Stimulated activated CD8-positive, alpha-beta memory T cell treated with anti-CD3 and anti-CD28 coated beads, Interleukin-4, amount 100 ng/mL, for 48 hours (primary cell): ENCODE data around the gene B4GALNT2.
A peak's percentile ranks its signal among the peaks of the same experiment; 100 is the strongest.
"Not testable (repeated sequence)": the region's sequence is repeated elsewhere in the genome, so short reads cannot be mapped to it uniquely, and the experiment has no call there.

Source experiments
- DNase-seq: peaks from one replicate; pipeline ENCODE4 v3.0.0-alpha.2; 2020

The B4GALNT2 gene

DNA sequence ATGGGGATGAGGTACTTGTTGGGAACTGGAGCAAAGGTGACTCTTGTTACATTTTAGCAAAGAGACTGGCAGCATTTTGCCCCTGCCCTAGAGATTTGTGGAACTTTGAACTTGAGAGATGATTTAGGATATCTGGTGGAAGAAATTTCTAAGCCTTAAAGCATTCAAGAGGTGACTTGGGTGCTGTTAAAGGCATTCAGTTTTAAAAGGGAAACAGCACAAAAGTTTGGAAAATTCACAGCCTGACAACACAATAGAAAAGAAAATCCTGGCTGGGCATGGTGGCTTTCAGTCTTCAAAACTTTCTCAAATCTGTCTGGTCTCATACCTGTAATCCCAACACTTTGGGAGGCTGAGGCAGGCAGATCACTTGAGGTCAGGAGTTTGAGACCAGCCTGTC lies 52.0 kb downstream of the B4GALNT2 start:
- not testable (repeated sequence) for DNase-seq

DNA sequence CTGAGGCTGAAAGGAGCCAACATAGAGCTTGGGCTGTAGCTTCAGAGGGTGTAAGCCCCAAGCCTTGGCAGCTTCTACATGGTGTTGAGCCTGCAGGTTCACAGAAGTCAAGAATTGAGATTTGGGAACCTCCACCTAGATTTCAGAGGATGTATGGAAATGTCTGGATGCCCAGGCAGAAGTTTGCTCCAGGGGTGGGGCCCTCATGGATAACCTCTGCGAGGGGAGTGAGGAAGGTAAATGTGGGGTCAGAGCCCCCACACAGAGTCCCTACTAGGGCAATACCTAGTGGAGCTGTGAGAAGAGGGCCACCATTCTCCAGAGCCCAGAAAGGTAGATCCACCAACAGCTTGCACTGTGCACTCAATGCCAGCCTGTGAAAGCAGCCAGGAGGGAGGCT lies 52.8 kb downstream of the B4GALNT2 start:
- not testable (repeated sequence) for DNase-seq

DNA sequence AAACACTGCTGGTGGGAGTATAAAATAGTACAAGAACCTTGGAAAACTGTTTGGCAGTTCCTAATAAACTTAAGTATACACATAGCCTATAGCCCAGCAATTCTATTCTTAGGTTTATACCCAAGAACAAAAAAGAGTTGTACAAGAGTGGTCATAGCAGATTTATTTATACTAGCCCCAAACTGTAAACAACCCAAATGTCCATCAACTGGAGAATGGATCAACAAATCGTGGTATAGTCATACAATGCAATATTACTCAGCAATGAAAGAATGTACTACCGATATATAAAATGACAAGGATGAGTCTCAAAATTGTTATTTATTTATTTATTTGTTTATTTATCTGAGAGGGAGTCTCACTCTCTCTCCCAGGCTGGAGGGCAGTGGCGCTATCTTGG lies 54.7 kb downstream of the B4GALNT2 start:
- no peak for DNase-seq

DNA sequence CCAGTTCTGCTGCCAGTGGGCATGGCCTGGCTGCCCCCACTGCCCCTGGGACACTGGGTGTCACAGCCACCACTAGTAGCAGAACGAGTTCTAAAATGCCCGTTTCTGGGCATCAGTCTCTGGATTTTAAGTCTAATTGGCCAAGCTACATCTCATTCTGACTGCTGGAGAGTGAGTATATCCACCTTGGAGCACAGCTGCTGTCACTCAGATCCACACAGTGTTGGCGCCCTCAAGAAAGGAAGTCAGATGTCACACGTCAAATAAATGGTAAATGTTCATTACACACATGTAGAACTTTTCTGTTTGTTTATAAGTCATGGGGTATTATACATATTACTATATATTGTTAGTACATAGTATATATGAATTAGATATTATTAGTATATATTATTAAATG lies 58.4 kb downstream of the B4GALNT2 start:
- no peak for DNase-seq

DNA sequence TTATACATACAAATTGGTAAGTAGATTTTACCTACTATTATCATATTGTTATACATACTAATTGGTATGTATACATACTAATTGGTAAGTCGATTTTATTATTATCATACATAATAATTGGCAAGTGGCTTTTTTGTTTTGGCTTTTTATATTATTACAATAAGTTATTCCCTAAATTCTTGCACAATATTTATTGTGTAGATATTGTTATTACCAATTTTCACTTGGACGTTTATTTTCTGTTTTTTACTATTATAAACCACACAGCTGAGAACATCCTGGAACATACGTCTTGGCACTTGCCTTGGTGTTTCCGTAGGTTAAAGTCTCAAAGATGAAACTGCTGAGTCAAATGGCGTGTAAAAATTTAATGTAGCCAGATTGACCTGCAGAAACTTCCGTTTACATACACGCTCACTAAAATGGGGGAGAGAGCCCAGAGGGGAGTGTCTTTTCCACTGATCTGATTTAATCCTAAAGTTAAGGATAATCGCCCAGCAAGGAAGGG lies 58.9 kb downstream of the B4GALNT2 start:
- peak; percentile 34 for DNase-seq

DNA sequence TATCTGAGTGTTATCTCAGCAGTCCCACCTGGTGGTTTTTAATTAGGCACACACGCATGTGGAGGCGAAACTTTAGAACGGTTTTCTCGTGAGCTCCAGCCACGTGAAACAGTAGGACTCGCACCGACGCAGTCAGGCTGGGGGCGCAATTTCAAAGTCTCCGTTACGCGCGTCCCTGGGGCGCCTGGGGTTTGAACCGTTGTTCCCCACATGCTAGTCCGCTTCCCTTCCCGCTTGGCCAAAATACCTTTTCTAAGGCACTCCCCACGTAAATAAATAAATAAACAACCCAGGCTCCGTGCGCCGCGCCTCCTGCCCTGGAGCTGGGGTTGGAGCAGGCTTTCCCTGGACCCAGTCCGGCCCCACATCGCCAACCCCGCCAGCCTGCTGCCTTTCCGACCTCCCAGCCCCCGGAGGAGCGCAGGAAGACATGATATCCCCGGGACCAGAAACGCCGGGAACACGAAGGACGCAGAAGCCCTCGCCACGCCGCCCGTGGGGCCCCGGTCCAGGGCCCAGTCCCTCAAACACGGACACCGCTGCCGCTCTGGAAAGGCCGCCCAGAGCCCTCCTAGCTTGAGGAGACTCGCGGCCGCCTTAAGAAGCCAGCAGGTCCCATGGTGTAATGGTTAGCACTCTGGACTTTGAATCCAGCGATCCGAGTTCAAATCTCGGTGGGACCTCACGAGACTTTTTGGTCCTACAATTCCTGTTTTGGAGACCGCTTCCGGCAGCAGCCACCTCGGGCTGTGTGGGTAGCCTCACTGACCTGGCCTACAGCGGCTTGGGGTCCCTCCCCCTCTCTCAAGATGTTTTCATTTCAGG lies 59.6 kb downstream of the B4GALNT2 start:
- DNase-seq = peak; percentile 98

DNA sequence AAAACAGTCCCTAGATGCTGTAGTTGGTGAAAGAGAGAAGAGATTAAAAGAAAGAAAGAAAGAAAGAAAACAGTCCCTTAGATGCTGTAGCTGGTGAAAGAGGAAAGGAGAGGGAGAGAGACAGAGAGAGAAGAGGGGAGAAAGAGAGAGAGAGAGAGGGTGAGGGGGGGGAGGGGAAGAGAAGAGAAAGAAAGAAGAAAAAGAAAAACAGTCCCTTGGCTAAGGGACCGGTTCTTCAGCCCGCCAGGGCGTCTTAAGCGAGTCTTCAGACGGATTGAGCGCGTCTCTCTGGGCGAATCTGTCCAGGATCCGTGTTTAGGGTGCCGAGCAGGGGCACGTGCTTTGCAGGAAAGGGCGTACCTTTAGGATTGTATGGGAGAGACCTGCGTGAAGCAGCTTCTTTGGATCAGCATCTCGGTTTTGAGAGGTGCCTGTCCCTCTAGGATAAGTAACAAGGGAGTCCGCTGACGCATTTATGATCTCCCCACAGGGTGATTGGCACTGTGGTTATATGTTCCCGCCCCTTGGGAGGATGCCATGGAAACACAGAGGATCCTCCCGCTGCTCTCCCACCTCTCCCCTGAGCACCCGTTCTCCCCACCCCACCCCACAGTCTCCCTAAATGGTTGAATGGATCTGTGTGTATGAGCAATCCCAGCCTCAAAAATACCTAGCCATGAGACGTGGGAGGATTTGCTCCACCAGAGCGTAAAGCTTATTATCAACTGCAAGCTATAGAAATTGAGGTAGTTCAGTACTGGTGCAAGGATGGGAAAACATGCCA lies 61.1 kb downstream of the B4GALNT2 start:
- no peak for DNase-seq

DNA sequence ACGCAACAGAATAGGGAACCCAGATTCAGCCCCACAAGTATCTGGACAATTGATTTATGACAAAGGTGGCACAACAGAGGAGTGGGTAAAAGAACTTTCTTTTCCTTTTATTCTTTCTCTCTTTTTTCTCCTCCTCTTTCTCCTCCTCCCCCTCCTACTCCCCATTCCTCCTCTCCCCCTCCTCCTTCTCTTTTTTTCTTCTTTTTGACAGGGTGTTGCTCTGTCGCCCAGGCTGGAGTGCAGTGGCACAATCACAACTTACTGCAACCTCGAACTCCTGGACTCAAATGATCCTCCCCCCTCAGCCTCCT lies 61.7 kb downstream of the B4GALNT2 start:
- no peak for DNase-seq

DNA sequence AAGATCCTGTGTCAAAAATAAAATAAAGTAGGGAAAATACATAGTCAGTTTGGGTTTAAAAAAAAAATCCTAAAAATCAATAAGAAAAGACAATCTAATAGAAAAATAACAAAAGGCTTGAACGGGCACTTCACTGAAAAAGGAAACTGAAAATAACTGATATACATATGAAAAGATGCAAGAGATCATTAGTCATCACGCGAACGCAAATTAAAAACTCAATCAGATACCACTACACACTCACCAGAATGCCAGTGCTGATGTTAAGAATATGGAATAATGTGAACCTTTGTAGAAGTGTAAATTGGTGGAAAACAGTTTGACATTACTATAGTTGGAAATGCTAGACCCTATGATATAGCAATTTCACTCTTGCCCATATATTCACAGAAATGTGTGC lies 63.2 kb downstream of the B4GALNT2 start:
- DNase-seq = no peak

DNA sequence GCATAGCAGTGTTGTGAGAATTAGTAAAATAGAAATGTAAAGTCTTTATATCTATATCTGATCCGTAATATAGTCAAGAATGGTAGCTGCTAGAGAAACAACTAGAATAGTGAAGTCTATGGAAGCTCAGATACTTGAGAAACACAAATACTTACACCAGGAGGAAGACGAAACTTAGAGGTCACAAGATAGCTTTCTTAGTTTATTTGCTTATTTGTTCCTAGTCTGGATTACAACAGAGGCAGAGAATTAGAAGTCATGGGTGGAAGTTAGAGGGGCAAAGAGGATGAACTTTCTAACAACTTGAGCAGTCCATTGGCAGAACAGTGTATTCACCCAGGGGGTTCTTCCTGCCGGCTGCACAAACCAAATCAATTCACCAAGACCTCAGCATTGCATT lies 64.0 kb downstream of the B4GALNT2 start:
- DNase-seq = no peak

DNA sequence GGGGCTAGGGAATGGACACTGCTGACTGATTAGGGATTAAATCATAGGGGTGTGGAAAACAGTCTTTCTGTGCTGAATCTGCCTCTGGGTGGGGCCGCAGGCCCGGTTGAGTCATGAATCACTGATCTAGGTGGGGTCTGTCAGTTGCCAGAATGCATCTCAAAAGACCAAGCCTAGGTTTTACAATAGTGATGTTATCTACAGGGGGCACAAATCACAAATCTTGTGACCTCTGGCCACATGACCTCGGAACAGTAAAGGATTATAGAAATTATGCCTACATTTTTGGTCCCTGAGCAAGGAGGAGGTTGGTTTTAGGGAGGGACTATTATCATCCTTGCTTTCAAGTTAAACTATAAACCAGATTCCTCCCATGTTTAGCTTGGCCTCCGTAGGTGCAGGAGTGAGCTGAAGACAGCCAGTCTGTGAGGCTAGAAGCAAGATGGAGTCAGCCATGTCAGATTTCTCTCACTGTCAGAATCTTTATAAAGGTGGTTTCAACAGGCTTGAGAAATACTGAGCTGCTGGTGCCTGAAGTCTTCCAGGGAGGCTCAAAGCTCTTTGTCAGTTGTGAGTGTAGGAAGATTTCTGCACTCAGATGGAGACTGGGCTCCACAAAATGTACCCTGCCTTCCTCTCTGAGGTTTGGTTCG lies 64.9 kb downstream of the B4GALNT2 start:
- no peak for DNase-seq

DNA sequence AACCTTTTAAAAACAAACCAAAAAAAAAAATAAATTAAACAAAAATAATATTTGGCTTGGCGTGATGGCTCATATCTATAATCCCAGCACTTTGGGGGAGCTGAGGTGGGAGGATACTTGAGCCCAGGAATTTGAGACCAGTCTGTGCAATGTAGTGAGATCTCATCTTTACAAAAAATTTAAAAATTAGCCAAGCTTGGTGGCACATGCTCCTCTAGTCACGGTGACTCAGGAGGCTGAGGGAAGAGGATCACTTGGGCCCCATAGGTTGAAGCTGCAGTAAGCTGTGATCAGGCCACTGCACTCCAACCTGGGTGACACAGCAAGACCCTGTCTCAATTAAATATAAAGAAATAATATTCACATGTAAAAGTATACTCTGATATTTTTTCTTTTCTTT lies 65.6 kb downstream of the B4GALNT2 start:
- no peak for DNase-seq

DNA sequence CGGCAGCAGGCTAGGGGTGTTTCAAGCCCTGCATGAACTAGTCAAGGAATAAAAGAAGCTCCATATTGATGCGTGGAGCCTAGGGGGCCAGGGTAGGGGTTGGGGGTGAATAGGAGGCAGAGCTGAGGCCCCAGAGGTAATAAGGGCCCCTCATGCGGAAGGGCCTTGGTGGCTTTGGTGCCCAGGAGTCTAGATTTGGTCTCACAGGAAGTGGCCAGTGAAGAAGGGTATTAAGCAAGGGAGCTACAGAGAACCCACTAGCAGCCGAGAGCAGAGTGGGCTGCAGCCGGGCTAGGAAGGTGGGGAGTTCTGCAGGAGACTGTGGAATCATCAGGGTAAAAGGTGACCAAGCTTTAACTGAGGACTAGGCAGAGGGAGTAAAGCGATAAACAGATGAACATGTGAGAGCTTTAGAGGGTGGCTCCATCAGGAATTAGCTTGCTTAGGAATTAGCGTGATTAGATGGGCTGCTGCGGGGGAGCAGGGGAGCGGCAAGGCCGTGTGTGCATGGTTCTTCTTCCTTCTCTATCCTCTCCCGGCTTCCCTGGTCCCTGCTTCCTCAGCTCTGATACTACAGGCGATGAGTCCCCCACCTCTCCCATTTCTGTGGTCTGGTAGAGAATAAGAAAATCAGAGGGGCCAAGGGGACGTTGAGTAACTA lies 68.0 kb downstream of the B4GALNT2 start:
- DNase-seq = no peak

DNA sequence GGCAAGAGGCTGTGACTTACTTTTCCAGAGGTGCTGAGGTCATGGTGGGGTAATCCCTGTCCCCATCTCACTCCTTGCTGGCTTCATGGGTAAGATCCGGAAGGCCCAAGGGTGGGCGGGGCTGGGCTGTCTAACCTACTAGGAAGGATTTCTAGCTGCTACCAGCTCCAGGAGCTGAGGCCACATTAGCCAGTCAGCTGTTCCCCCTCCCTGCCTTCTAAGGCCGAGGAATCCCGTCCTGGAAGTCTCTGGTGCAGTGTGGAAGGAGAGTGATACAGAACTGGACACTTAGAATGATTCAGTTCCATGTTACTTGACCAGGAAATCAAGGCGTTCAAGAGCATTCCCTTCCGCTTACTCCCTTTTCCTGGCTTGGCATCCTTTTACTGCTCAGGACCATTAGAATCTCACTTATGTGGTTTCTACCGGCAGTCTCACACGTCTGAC lies 68.9 kb downstream of the B4GALNT2 start:
- DNase-seq = no peak

DNA sequence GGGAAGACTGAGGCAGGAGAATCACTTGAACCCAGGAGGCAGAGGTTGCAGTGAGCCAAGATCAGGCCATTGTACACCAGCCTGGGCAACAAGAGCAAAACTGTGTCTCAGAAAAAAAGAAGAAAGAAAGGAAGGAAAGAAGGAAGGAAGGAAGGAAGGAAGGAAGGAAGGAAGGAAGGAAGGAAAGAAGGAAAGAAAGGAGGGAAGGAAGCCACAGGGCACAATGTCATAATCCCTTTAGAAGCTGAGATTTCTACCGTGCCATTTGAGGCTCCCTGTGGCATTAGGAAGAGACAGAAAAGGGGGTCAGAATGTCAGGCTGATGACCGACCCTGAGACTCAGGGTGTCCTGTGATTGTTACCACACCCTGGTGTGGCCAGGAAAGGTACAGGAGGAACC lies 71.2 kb downstream of the B4GALNT2 start:
- no peak for DNase-seq

DNA sequence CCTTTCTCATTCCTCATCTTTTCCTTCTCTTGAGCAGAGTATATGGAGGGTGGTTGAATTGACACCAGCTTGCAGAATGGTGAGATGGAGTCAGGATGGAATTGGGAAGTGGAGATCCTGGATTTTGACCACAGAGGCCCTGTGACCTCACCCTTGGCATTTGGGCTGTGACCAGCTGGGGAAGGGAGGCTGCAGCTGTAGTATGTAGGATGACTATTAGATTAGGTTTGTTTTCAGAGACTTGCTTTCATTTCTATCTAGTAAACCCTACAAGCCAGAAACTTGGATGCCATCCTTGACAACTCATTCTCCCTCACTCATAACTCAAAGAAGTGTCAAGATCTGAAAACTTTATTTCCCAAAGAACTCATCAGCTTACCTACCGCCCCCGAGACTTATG lies 71.9 kb downstream of the B4GALNT2 start:
- DNase-seq = no peak

DNA sequence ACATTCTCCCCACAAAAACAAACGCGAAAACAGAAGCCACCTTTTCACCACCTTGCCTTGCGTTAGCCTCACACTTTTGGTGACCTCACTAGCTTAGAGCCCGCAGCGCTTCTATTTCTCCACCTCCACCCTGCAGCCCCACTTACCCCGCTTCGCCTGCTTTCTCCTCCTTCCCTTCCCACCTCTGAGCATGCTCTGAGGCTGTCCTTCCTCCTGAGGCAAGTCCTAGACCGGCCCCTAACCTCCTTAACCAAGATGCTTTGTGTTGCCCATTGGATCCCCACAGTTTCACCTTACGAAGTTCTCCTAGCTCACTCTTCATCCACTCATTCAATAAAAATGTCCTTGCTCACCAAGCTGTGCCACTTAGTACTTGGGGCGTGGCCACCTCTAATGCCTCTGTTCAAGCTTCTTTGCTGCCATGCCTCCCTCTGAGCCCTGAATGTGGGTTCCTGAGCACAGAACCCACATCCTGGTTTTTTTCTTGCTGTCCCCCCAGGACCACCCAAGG lies 76.5 kb downstream of the B4GALNT2 start:
- DNase-seq = no peak

DNA sequence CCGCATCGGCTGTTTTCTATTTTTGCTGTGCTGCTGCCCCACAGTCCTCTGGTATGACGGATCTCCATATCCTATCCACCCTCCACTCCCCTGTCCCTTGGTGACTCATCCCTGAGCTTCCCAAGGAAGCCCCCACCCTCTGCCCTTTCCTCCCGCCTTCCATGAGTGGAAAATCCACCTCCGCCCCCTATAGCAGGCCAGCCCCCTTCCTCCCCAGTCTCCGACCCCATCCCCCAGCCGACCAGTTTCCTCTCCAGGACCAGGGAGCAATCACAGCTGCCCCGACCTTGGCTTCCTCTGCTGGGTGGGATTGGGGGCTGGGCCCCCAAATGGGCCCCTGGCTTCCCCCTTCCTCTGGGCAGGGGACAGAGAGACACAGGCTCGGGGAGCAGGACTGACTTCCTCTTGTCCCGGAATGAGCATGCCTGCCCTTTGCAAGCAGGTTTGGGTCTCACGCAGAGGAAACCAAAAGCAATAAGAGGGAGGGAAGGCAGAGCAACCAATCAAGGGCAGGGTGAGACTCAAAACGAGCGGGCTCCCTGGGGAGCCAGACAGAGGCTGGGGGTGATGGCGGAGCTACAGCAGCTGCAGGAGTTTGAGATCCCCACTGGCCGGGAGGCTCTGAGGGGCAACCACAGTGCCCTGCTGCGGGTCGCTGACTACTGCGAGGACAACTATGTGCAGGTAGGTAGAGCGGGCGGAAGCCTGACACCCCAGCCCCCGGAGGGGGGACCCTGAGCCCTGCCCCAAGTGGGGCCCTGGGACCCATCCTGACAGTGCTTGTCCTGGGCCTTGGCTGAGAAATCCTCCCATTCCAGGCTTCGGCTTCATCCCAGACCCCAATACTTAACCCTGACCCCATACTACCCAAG lies 77.8 kb downstream of the B4GALNT2 start, which contains the start of the genes ABI3 and GNGT2:
Gene ABI3 (plus strand): TSS at position 550 of the 872 bp plus-strand sequence. CDS start 18 bp downstream, at position 568.
Gene GNGT2 (minus strand): TSS at position 417 of the 872 bp plus-strand sequence. CDS start 3,152 bp downstream, outside the sequence.
- DNase-seq = peak; percentile 75

DNA sequence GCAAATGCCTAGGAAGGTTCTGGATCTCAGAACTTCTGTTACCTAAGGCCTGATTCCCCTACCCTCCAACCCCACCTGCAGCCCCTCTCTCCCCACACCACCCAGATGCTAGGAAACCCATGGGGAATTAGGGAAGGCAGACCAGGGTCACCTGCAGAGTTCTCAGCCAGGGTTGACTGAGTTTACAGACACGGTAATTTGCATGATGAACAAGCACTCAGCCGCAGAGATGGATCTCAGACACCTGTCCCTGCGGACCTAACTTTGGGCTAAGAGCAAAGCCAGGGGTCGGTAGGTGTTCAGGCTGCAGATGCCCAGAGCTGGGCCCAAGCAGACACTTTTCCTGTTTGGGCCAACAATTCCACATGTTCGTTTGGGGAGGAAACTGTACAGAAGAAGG lies 80.8 kb downstream of the B4GALNT2 start:
- no peak for DNase-seq

DNA sequence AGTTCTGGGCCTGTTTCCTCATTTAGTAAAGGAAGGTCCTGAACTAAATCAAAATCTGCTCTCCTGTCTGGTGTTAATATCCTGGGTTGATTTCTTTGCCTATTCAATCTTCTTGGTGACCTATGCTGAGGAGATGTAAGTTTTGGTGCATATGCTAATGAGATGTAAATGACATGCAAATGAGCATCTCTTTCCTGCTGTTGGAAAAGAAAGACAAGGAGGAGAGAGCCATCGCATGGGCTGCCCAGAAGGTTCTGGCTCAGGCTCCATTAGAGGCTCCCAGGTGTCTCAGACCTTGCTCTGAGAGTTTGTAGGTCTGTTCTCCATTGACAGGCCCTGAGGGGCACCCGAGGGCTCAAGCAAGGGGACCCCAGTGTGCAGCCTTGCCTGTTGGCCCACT lies 81.3 kb downstream of the B4GALNT2 start:
- DNase-seq = no peak

DNA sequence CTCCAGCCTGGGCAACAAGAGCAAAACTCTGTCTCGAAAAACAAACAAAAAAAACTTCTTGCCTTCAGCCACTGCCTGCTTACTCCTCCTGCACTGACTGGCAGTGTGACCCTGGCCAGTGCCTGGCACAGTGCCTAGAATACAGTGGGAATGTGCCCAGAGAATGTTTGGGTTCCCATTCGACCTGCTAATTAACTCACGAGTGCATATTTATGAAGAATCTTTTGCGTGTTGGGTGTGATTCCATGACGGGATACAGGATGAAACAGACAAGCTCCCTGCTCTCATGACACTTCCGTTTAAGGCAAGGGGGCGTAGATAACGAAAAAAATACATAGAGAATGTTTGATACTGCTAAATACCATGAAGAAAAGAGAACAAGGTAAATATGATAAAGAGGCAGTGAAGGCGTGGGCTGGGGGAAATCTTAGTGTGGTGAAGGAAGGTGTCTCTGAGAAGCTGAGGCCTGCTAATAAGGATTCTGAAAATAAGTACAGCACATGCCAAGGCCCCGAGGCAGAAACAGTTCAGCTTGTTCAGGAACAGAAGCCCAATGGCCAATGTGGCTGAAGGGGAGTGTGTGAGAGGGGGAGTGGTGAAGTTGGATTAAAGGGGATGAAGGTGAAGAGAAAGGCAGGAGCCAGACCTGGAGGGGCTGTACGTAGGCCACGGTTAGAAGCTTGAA lies 82.2 kb downstream of the B4GALNT2 start:
- DNase-seq = no peak
